NCI-H1105 (cell line): ENCODE measurements around the gene LRRC2.
"Not testable (repeated sequence)": the region's sequence is repeated elsewhere in the genome, so short reads cannot be mapped to it uniquely, and the experiment has no call there.

Experiments
- DNase-seq: peaks from one replicate; lab custom pipeline; 2025; lab: John Stamatoyannopoulos, UW

Gene LRRC2

GRCh38 chr3:46496746-46497555, 69.2 kb downstream of the LRRC2 start:
- no peak for DNase-seq

- DNase-seq, result no peak
Observed at GRCh38 chr3:46495901-46496456, 70.1 kb downstream of the LRRC2 start.

DNA sequence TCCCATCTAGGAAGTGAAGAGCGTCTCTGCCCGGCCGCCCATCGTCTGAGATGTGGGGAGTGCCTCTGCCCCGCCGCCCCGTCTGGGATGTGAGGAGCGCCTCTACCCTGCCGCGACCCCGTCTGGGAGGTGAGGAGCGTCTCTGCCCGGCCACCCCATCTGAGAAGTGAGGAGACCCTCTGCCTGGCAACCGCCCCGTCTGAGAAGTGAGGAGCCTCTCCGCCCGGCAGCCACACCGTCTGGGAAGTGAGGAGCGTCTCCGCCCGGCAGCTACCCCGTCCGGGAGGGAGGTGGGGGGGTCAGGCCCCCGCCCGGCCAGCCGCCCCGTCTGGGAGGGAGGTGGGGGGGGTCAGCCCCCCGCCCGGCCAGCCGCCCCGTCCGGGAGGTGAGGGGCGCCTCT, 71.6 kb downstream of the LRRC2 start:
- DNase-seq, result not testable (repeated sequence)

DNA sequence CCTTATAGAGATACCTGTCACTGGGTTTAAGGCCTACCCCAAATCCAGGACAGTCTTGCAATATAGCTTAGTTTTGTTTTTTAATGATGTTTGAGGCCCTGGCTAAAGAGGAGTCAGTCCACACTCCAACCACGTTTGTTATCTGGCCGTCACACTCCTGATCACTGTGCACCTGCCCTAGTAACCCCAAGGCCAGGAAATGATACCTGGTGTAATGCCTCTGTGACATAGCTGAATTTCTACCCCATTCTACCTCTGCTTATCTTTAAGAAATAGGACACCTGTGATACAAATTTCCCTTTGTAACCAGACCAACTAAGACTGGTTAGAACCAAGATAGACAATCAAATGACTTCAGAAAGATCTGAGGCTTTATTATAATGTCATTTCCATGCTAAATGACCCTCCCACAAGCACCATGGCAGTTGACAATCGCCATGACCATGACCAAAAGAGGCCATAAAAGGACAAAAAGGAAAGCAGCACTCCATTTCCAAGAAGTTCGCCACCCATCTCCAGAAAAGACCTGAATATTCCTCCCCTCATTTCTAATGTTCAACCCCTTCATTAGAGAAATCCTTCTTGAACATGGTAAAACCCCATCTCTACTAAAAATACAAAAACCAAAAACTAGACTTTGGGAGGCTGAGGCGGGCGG, 73.1 kb downstream of the LRRC2 start:
- DNase-seq, result no peak

DNA sequence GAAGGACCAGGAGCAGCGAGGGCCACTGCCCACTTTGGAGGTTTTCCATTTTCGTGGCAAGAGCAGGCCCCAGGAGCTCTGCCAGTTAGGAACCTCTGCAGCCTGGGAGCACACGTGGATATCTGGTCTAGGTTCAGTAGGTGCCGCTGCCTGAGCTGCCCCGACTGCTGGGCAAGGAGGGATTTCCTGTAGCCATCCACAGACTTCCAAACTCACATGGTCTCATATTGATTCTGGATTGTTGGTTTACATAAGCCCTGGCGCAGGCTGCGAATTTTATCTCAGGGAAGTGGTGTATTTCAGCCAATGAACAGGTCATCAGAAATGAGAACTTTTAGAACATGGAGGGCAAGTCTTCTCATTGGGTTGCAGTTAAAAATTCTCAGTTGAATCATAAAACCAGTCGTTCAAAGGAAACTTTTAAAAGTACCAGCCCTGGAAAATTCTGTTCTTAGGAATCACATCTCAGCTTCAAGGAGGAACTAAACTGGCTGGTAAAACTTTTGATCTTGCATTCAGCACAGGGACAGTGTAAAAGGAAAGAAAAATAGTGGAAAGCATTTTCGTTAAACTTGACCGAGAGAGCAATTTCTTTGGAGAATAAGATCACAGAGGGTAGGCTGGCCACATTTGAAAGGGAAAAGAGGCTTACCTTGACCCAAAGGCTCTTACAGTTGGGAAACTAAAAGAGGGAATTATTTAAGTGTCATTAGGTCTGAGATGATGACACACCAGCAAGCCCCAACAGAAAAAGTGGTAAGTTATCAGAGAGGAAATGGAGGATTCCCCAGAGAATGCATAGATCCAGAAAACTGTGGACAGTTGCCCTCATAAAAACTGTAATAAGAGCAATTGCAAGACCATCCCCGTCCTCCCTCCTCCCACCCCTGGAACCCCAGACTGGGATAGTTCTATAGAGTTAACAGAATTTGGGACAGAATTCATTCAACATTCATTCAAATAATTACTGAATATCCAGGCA, 74.7 kb downstream of the LRRC2 start:
- DNase-seq, result no peak

DNA sequence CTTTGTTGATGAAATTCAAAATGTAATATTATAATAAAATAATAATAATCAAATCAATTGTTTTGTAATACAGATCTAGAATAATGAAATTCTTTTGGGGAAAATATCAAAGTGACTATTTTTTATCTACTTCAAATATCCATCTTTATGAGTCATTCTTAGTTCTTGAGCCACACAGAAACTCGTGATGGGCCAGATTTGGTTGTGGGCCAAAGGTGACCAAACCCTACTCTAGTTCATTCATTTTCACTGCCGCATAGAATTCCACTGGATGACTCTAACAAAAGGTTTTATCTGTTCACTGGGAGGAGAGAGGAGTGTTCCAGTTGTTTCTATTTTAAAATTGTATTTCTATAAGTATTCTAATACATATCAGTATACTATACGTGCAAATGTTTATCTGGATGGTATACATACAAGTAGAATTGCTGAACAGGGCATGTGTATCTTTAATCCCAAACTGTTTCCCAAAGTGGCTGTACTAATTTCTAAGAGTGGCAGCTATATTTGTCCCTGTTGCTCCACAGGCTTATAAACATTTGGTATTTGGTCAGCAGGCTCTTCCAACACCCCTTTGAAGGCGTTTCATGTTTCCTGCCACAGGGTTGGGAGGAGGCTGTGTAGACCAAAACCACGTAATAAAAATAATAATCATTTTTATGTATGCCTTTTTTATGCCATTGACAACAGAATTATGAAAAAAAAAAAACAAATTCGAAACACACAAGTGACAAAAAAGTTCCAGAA, 75.6 kb downstream of the LRRC2 start:
- no peak for DNase-seq

DNA sequence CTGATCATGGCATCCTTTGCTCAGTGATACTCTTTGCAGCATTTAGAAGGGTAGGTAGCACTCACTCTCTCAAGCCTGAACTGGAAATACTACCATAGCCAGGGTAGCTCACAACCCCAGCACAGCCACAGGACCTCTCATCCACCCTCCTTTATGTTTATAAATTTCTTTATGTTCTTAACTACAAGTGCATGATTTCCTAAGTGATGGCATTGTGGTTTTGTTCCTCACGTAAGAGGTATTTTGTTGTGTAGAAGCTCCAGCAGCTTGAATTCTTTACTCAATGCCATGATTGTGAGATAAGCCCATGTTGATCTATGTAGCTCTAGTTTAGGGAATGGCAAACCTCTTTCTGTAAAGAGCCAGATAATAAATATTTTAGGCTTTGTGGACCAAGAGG, 76.2 kb downstream of the LRRC2 start:
- DNase-seq, result no peak

DNA sequence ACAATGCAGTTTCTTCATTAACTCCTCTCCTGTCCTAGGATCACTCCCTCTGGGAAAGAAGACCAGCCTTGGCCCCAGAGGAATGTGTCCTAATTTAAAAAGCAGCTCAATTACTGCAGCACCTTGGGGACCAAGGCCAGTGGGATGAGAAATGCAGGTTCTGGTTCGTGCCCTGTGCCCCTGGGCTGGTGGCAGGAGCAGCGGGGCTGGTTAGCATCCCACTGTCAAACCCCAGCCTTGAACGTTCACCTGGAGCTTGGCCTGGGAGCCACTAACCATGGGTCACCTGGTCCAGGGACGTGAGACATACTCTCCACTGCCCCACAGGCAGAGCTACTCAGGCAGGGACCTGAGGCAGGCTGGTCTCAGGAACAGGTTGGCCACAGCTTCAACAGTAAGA, 76.7 kb downstream of the LRRC2 start:
- no peak for DNase-seq

- DNase-seq, result no peak
Observed at GRCh38 chr3:46488735-46489361, 77.3 kb downstream of the LRRC2 start.

DNA sequence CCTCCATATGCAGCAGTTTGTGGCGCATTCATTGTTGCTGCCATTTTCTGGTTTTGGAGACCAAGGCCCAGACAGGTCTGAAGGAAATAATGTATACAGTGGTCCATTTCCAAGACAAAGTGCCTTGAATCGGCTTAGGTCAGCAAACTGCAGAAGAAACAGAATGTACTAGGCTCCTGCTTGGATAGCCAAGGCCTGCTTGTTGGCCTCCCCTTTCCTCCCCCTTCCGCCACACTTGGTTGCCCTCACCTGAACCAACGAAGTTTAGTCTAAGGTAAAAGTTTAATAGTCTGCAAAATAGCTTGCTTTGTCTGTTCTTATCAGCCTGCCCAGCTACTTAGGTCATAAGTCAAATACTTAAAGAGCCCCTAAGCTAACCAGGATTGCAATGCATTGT, 80.3 kb downstream of the LRRC2 start:
- no peak for DNase-seq

GRCh38 chr3:46484911-46485778, 81.0 kb downstream of the LRRC2 start:
- DNase-seq, result no peak

- DNase-seq, result no peak
Observed at GRCh38 chr3:46484388-46484787, 81.7 kb downstream of the LRRC2 start.

DNA sequence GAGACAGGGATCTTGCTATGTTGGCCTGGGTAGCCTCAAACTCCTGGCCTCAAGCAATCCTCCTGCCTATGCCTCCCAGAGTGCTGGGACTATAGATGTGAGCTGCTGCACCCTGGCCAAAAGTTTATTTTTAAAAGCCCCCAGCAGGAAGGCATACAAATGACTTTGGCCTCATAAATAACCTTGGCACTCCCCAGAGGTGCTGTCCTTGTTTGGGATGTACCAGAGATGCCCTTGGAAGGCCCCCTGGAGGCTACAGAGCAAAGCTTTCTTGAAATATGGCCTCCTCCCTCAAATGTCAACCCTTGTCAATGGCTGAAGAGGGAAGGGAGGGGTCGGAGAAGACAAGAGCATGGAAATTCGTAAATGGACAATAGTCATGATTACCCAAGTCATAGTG, 82.3 kb downstream of the LRRC2 start:
- DNase-seq, result no peak

GRCh38 chr3:46482632-46483350, 83.3 kb downstream of the LRRC2 start:
- no peak for DNase-seq

DNA sequence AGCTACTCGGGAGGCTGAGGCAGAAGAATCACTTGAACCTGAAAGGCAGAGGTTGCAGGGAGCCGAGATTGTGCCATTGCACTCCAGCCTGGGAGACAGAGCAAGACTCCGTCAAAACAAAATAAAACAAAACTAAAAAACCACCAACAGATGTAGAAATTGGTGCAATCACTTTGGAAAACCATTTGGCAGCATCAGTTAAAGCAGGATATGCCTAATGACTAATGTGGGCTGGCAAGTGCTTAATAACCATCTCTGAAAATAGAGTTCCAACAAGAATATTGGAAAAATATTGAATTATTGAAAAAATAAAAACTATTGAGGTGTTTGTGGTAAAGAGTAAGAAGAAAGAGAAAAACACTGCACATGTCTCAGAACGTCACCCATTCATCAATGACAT, 84.5 kb downstream of the LRRC2 start:
- DNase-seq, result no peak

DNA sequence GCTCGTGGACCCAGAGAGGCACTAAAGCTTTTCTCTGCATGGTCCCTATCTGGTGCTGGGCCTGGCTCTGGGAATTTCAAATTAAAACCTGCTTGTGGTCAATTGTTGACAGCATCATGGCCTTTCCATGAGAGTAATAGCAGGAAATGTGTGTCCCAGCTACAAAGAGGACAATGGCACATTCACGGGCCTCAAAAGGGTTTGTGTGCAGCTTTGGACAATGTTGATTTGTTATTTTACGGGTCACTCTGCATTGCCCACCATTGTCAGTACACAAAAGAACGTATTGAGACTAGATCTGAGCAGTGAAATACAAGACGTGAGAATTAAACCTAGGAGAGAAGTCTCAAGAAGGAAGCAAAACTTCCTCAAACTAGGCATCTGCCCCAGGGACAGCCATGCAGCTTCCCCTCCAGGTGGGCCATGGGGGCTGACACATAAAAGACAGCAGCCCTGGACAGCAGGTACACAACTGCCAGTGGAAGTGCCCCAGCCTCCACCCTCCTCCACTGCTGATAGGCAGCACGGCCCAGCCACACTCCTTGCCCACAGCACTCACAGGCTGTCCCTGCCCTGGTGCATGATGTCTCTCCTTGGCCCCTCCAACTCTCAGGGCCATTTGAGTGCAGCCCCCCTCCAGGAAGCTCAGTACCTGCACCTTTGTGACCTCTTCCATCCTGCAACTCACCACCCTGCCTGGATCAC, 85.5 kb downstream of the LRRC2 start:
- no peak for DNase-seq

DNA sequence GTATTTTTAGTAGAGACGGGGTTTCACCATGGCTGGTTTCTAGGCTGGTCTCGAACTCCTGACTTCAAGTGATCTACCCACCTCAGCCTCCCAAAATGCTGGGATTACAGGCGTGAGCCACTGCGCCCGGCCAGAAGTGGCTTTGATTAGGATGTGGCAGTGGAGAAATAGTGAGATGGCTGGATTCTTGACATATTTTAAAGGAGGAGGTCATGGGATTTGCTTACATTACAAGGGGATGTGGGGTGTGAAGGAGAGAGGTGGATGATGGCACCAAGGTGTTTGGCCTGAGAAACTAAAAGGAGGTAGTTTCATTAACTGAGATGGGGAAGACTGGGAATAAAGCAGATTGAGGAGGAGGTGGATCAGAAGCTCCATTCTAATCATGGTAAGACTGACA, 86.4 kb downstream of the LRRC2 start:
- DNase-seq, result no peak

GRCh38 chr3:46479021-46479420, 87.1 kb downstream of the LRRC2 start:
- DNase-seq, result no peak

DNA sequence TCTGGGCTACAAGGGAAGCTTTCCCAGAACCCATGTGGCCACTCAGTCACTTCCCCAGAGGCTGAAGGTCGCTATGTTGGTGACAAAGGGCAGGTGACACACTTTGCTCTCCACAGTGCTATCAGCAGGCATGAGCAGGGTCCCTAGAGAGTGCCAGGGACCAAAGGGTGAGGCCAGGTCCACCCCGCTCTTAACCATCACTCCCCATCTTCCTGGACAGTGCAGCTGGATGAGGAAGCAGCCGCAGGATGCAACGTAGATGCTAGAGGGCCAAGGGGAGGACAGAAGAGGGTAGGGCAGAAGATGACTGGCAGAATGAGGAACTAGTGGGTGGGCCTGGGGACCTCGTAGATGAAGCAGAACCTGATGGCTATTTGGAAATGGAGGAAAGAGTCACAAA, 87.8 kb downstream of the LRRC2 start:
- no peak for DNase-seq
